Measurements from ENCODE around the gene FAM174A.

The FAM174A gene

GRCh38 chr5:100560860-100561259, 25.7 kb downstream of the FAM174A start:
- H3K4me1 ChIP-seq: no peaks in the 10 kb centered on the region
- H3K27me3 ChIP-seq: no peaks in the 10 kb centered on the region
- TF ChIP-seq CTCF (IDR thresholded peaks at IDR 0.05; ENCODE audit: low read depth, low read length): no peak
- DNase-seq: no peak
- H3K36me3 ChIP-seq: no peaks in the 10 kb centered on the region
- no peaks in the 10 kb centered on the region for H3K9me3 ChIP-seq
- no peak overlapping the region for H3K4me3 ChIP-seq (ENCODE audit: low read depth, low read length)

GRCh38 chr5:100562821-100563220, 27.6 kb downstream of the FAM174A start:
- Histone ChIP-seq H3K27me3 (no peaks in the 10 kb centered on the region), H3K4me3 (ENCODE audit: low read depth, low read length) (no peak overlapping the region), H3K36me3 (no peaks in the 10 kb centered on the region), H3K9me3 (no peaks in the 10 kb centered on the region), H3K4me1 (no peaks in the 10 kb centered on the region)
- no peak for DNase-seq
- no peak for TF ChIP-seq CTCF (IDR thresholded peaks at IDR 0.05; ENCODE audit: low read depth, low read length)

- no peak overlapping the region for H3K4me3 ChIP-seq (ENCODE audit: low read depth, low read length)
- no peak for TF ChIP-seq CTCF (IDR thresholded peaks at IDR 0.05; ENCODE audit: low read depth, low read length)
- no peaks in the 10 kb centered on the region for H3K27me3 ChIP-seq
- DNase-seq: no peak
- no peaks in the 10 kb centered on the region for H3K9me3 ChIP-seq
- H3K36me3 ChIP-seq: no peaks in the 10 kb centered on the region
- H3K4me1 ChIP-seq: no peaks in the 10 kb centered on the region
Measured at GRCh38 chr5:100566382-100567141, 31.4 kb downstream of the FAM174A start.

GRCh38 chr5:100574716-100575115, 39.5 kb downstream of the FAM174A start:
- DNase-seq: no peak
- no peak for TF ChIP-seq CTCF (IDR thresholded peaks at IDR 0.05; ENCODE audit: low read depth, low read length)
- no peaks in the 10 kb centered on the region for H3K9me3 ChIP-seq
- no peaks in the 10 kb centered on the region for H3K27me3 ChIP-seq
- no peaks in the 10 kb centered on the region for H3K4me1 ChIP-seq
- H3K36me3 ChIP-seq: no peaks in the 10 kb centered on the region
- H3K4me3 ChIP-seq (ENCODE audit: low read depth, low read length): no peak overlapping the region

GRCh38 chr5:100575815-100576214, 40.6 kb downstream of the FAM174A start:
- H3K4me3 ChIP-seq (ENCODE audit: low read depth, low read length): no peak overlapping the region
- TF ChIP-seq CTCF (IDR thresholded peaks at IDR 0.05; ENCODE audit: low read depth, low read length): no peak
- no peaks in the 10 kb centered on the region for H3K4me1 ChIP-seq
- H3K27me3 ChIP-seq: no peaks in the 10 kb centered on the region
- DNase-seq: no peak
- H3K9me3 ChIP-seq: no peaks in the 10 kb centered on the region
- no peaks in the 10 kb centered on the region for H3K36me3 ChIP-seq

GRCh38 chr5:100576217-100576751, 41.1 kb downstream of the FAM174A start:
- H3K27me3 ChIP-seq: no peaks in the 10 kb centered on the region
- TF ChIP-seq CTCF (IDR thresholded peaks at IDR 0.05; ENCODE audit: low read depth, low read length): no peak
- no peak for DNase-seq
- no peaks in the 10 kb centered on the region for H3K4me1 ChIP-seq
- H3K9me3 ChIP-seq: no peaks in the 10 kb centered on the region
- H3K36me3 ChIP-seq: no peaks in the 10 kb centered on the region
- no peak overlapping the region for H3K4me3 ChIP-seq (ENCODE audit: low read depth, low read length)

Measured in BE2C (cell line).